Measurements from ENCODE around the gene NXPH1. TPM values are rescaled to one million over a fixed set of nuclear protein-coding genes. Genes with fewer than 3 reads are reported as not detected.
"Not testable (repeated sequence)": the region's sequence is repeated elsewhere in the genome, so short reads cannot be mapped to it uniquely, and the experiment has no call there.

Gene NXPH1
- total RNA-seq, 1 donor from 2014 or later: not detected

DNA sequence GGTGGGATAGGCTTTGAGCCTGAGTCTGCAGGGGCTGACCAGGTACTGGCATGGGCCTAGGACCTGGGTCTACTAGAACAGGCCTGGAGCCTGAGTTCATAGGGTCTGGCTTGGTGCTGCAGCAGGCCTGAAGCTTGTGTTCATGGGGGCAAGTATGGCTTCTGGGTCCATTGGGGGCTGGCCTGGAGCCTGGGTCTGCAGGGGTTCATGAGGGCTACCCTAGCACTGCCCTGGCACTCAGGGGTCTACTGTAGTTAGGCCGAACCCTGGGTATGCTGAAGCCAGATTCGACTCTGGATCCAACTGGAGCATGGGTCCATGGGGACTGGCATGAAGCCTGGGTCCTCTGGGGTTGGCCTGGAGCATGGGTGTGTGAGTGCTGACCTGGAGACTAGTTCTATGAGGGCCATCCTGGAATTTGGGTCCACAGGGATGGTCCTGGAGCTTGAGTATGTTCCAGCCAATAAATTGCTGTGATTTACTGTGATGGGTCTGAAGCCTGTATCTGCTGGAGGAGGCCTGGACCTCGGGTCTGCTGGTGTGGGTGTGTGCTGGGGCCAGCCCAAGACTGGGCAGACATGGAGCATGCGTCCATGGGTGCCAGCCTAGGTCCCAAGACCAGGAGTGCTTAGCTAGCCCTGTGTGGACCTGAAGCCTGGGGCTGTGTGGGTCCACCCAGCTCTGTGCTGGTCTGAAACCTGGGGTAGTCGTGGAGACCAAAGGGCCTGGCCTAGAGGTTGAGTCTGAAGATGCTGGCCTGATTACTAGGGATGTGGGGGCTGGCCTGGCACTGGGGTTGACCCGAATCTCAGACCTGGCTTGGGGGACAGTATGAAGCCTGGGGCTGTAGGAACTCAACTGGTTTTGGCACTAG, 235.5 kb downstream of the NXPH1 start:
- DNase-seq (ENCODE audit: extremely low read depth, low read depth, low spot score): no peak

GRCh38 chr7:8669501-8669851, 236.1 kb downstream of the NXPH1 start:
- no peak for DNase-seq (ENCODE audit: extremely low read depth, low read depth, low spot score)

- DNase-seq (ENCODE audit: extremely low read depth, low read depth, low spot score): no peak
Measured at GRCh38 chr7:8684426-8684825, 251.0 kb downstream of the NXPH1 start.

GRCh38 chr7:8699875-8700624, 266.6 kb downstream of the NXPH1 start:
- no peak for DNase-seq (ENCODE audit: extremely low read depth, low read depth, low spot score)

- DNase-seq (ENCODE audit: extremely low read depth, low read depth, low spot score): no peak
Measured at GRCh38 chr7:8702807-8703206, 269.4 kb downstream of the NXPH1 start.

DNA sequence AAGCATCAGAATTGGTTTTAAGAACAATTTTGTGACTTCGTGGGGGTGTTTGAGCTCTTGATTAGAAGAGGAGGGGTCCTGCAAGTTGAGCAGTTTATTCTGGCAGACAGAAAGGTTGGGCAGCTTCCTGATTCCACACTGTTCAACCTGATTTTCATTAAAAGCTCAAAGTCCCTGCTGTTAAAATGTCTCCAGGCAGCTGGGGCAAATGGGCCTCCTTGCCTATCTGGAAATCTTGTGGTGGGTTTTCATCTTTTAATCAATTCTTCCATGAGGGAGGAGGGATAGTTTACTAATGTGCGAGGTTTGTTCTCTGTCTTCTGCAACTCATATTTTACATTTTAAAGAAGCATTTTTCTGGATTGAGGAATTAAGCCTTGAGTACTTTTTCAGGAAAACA, 276.7 kb downstream of the NXPH1 start:
- no peak for DNase-seq (ENCODE audit: extremely low read depth, low read depth, low spot score)

DNA sequence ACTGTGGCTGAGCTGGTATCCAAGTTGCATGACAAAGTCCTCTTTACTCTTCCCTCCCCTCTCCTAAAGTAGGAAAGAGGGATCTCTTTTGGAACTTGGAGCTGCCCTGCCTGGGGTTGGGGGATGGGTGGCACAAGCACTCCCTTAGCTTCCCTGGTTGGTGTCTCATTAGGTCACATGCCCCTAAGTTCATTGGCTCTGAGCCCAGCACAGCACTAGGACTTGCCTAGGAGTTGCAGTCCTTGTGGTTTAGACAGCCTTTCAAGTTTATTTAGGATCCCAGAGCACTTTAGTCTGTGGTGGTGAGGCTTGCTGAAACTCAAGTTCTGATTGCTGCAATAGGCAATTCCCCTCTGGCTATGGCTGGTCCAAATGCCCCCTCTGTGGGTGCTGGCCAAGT, 281.4 kb downstream of the NXPH1 start:
- DNase-seq (ENCODE audit: extremely low read depth, low read depth, low spot score): no peak

DNA sequence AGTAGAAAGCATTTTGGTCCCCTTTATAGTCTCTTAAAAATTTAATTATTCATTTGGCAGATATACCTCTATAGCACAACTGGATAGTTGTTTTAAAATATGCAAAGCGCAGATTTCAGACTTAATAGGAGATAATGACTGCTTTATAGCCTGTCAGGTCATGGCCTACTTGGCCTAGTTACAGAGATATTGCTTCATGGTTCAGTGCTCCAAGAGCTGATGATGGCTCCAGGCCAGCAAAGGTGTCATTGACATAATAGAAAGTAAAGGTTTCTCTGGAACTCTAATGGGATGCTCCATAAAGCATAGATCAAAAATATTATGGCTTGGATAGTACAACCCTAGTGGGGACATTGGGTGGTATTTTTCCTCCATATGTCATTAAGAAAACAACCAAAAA, 285.7 kb downstream of the NXPH1 start:
- DNase-seq (ENCODE audit: extremely low read depth, low read depth, low spot score): no peak

DNA sequence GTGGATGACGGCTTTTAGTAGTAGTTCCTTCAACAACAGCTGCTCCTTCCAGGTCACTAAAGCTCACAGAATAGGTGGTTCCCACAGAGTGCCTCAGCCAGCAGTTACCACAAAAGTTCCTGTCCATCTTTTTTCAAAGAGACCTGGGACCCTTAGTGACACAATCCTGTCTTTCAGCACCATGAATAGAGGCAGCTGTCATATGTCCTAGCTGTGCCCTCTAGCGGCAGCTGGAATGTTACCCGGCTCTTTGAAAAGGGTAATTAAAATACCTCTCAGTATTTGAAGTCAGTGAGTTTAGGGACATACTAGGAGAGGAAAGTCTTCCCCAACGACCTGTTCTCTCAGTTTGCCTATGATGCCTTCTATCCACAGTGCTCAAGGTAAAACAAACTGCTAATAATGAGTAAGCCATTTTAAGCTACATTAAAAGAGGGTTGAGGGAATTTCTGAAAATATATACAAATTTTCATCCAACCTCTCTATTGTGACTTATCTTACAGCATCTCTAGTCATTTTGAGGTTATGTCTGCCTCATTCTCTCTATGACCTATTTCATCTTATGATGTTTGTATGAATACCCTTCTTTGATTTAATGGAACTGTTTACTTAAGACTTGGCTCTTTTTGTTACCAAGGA, 290.8 kb downstream of the NXPH1 start:
- DNase-seq (ENCODE audit: extremely low read depth, low read depth, low spot score): no peak

DNA sequence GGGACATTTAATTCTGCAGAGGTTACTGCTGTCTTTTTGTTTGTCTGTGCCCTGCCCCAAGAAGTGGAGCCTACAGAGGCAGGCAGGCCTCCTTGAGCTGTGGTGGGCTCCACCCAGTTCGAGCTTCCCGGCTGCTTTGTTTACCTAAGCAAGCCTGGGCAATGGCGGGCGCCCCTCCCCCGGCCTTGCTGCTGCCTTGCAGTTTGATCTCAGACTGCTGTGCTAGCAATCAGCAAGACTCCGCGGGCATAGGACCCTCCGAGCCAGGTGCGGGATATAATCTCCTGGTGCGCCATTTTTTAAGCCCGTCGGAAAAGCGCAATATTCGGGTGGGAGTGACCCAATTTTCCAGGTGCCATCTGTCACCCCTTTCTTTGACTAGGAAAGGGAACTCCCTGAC, 298.3 kb downstream of the NXPH1 start:
- not testable (repeated sequence) for DNase-seq (ENCODE audit: extremely low read depth, low read depth, low spot score)

DNA sequence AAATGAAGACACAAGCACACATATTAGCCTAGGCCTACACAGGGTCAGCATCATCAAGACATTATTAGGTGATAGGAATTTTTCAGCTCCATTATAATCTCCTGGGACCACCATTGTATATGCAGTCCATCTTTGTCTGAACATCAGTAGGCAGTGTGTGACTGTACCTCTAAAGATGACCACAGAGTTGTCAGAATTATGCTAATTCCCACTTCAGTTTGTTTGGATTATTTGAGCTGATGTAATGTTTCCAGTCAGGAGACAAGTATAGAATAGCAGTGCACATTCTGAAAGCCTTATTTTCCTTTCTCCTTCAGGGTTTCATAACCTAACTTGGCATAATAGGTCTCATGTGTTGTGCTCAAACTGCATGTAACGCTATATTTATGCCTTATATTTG, 306.4 kb downstream of the NXPH1 start:
- no peak for DNase-seq (ENCODE audit: extremely low read depth, low read depth, low spot score)

DNA sequence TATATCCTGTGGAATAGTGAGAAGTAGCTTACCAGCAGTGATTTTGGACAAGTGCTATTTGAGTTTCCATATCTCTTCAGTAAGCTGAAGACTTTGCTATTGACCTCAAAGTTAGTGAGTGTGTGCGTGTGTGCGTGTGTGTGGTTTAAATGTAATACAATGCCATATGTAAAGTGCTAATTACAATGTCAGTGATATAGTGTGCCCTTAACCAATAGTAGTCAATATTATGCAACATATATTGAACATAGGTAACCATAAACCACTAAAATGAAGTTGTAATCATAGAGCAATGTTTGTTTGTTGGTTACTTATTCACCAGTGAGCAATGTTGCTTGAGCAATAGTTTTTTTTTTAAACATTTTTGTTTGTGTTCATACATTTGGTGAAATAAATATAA, 309.4 kb downstream of the NXPH1 start:
- no peak for DNase-seq (ENCODE audit: extremely low read depth, low read depth, low spot score)

- no peak for DNase-seq (ENCODE audit: extremely low read depth, low read depth, low spot score)
Measured at GRCh38 chr7:8747338-8747737, 313.9 kb downstream of the NXPH1 start.

- no peak for DNase-seq (ENCODE audit: extremely low read depth, low read depth, low spot score)
Measured at GRCh38 chr7:8751557-8752231, 318.3 kb downstream of the NXPH1 start.

DNA sequence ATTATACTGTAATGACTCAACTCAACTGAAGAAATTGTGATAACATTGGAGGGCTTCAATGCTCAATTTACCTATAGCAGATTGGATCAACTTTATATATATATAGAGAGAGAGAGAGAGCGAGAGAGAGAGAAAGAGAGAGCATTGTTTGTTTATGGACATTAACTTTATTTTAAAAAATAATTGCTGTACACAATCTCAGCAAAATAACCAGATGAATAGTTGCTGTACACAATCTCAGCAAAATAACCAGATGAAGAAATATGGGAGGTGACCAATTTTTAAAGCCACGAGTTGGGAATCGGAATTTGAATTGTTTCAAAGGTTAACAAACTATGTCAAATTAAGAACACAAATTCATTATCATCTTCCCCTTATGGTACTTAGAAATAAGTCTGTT, 319.9 kb downstream of the NXPH1 start:
- no peak for DNase-seq (ENCODE audit: extremely low read depth, low read depth, low spot score)

- DNase-seq (ENCODE audit: extremely low read depth, low read depth, low spot score): no peak
Measured at GRCh38 chr7:8761731-8762130, 328.3 kb downstream of the NXPH1 start.

DNA sequence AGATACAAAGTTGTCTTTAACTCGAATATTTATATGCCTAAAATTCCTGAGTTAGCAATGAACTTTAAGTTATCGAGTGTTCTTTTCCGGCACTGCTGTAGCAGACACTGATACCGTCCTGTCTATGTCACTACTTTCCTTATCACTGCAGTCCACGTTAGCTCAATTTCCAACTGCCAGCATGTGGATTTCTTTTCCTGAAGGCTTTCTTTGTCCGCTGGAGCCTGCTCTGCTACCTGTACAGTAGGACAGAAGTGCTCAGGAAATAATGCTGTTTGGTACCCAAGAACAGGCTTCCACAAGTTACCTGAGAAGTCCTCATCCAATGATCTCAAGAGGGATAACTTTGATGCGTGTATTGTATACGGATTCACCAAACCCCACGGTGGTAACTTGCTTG, 329.4 kb downstream of the NXPH1 start:
- DNase-seq (ENCODE audit: extremely low read depth, low read depth, low spot score): no peak

GRCh38 chr7:8765374-8765773, 332.0 kb downstream of the NXPH1 start:
- no peak for DNase-seq (ENCODE audit: extremely low read depth, low read depth, low spot score)

- no peak for DNase-seq (ENCODE audit: extremely low read depth, low read depth, low spot score)
Measured at GRCh38 chr7:8773518-8773917, 340.1 kb downstream of the NXPH1 start.

- no peak for DNase-seq (ENCODE audit: extremely low read depth, low read depth, low spot score)
Measured at GRCh38 chr7:8778459-8778858, 345.1 kb downstream of the NXPH1 start.

DNA sequence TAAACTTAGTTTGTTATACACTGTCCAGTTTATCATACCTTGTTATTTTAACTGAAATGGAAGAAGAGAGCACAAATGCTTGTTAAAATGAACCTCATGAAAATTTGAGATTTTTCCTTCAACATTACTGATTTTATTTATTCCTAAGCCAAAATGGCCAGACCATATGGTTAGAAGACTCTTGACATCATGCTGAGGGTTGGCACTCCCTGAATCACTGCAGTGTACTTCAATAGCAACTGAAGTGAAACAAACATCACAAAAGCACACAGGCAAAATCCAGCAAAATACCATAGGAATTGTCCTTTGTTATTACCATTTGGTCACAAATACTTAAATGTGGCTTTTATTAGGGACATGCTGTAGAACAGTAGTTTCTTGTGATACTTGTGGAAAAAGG, 347.8 kb downstream of the NXPH1 start:
- no peak for DNase-seq (ENCODE audit: extremely low read depth, low read depth, low spot score)

Data from glomerular endothelial cell (primary cell).